Mesothelial cell of epicardium (in vitro differentiated cells): Measurements from ENCODE around the gene ATP4A. TPM values are rescaled to one million over a fixed set of nuclear protein-coding genes. Genes with fewer than 3 reads are reported as not detected.

ENCODE experiments used
- DNase-seq, 2 experiments: peaks; one replicate each; pipeline ENCODE4 v3.0.0; 2021; ENCODE audit warnings: low spot score in 2 of 2; ENCODE audit not compliant: unreplicated experiment in 2 of 2
- H3K27ac Mint-ChIP-seq: 2 replicates; pipeline ENCODE4 v1.8.0; 2021; ENCODE audit warnings: mixed read lengths
- H3K27me3 Mint-ChIP-seq: 2 replicates; pipeline ENCODE4 v1.8.0; 2021; ENCODE audit warnings: low read depth, mixed read lengths
- H3K36me3 Mint-ChIP-seq: 2 replicates; pipeline ENCODE4 v1.8.0; 2021; ENCODE audit warnings: mixed read lengths
- H3K4me1 Mint-ChIP-seq: 2 replicates; pipeline ENCODE4 v1.8.0; 2021; ENCODE audit warnings: mixed read lengths
- H3K4me3 Mint-ChIP-seq: 2 replicates; pipeline ENCODE4 v1.8.0; 2021; ENCODE audit warnings: mild to moderate bottlenecking, moderate library complexity, mixed read lengths
- H3K9me3 Mint-ChIP-seq: 2 replicates; pipeline ENCODE4 v1.8.0; 2021; ENCODE audit warnings: mixed read lengths
- CTCF ChIP-seq: fragments of 200-600 bp; sonication (generic); IDR thresholded peaks from one replicate; pipeline ENCODE4 v1.5.0; 2021; ENCODE audit warnings: antibody characterized with exemption; ENCODE audit not compliant: unreplicated experiment
- total RNA-seq: library from RNA; stranded (reverse); gene quantifications from 3 replicates; pipeline ENCODE4 v1.2.1, GENCODE V29; 2021

The ATP4A gene
- total RNA-seq, 1 donor from 2014 or later: 0.11 TPM

- no peaks in the 10 kb centered on the region for H3K36me3 Mint-ChIP-seq
- TF ChIP-seq CTCF: no peak
- H3K27me3 Mint-ChIP-seq: peaks cover 10% of the 10 kb centered on the region
- H3K4me3 Mint-ChIP-seq: no peak overlapping the region
- H3K9me3 Mint-ChIP-seq: peaks cover 26% of the 10 kb centered on the region
- no peak for DNase-seq
- no peaks in the 10 kb centered on the region for H3K4me1 Mint-ChIP-seq
- no peak overlapping the region for H3K27ac Mint-ChIP-seq
These were observed 14.5 kb upstream of the ATP4A start for GRCh38 chr19:35577918-35578317.

- H3K27me3 Mint-ChIP-seq: peaks cover 45% of the 10 kb centered on the region
- TF ChIP-seq CTCF: no peak
- no peak for DNase-seq
- H3K4me3 Mint-ChIP-seq: no peak overlapping the region
- no peaks in the 10 kb centered on the region for H3K4me1 Mint-ChIP-seq
- peaks cover 19% of the 10 kb centered on the region for H3K9me3 Mint-ChIP-seq
- no peaks in the 10 kb centered on the region for H3K36me3 Mint-ChIP-seq
- no peak overlapping the region for H3K27ac Mint-ChIP-seq
These were observed 8.0 kb upstream of the ATP4A start for GRCh38 chr19:35571406-35571965.

GRCh38 chr19:35569281-35569781, 5.9 kb upstream of the ATP4A start:
- no peak overlapping the region for H3K27ac Mint-ChIP-seq
- H3K27me3 Mint-ChIP-seq: peaks cover 57% of the 10 kb centered on the region
- no peaks in the 10 kb centered on the region for H3K4me1 Mint-ChIP-seq
- no peaks in the 10 kb centered on the region for H3K36me3 Mint-ChIP-seq
- no peak for DNase-seq
- no peaks in the 10 kb centered on the region for H3K9me3 Mint-ChIP-seq
- no peak for TF ChIP-seq CTCF
- H3K4me3 Mint-ChIP-seq: no peak overlapping the region

- Mint-ChIP-seq H3K27me3 (peaks cover 65% of the 10 kb centered on the region), H3K4me1 (no peaks in the 10 kb centered on the region), H3K36me3 (no peaks in the 10 kb centered on the region), H3K27ac (no peak overlapping the region), H3K9me3 (no peaks in the 10 kb centered on the region), H3K4me3 (no peak overlapping the region)
- no peak for TF ChIP-seq CTCF
- DNase-seq: no peak
These were observed 3.3 kb upstream of the ATP4A start for GRCh38 chr19:35566738-35567137.

GRCh38 chr19:35565016-35565856, 1.8 kb upstream of the ATP4A start:
- no peaks in the 10 kb centered on the region for H3K36me3 Mint-ChIP-seq

More at GRCh38 chr19:35565016-35565856, 1.8 kb upstream of the ATP4A start:
- Mint-ChIP-seq H3K4me3 (no peak overlapping the region), H3K9me3 (no peaks in the 10 kb centered on the region), H3K27ac (no peak overlapping the region), H3K4me1 (no peaks in the 10 kb centered on the region), H3K27me3 (peaks cover 69% of the 10 kb centered on the region)
- TF ChIP-seq CTCF: no peak
- DNase-seq: no peak
